ENCODE data around the gene UIMC1. TPM values are rescaled to one million over a fixed set of nuclear protein-coding genes. Genes with fewer than 3 reads are reported as not detected.

UIMC1 gene
- total and polyA plus RNA-seq, 2 of the 4 experiments (the other 2 are of a cell fraction), result 19.5 to 27.6 TPM

DNA sequence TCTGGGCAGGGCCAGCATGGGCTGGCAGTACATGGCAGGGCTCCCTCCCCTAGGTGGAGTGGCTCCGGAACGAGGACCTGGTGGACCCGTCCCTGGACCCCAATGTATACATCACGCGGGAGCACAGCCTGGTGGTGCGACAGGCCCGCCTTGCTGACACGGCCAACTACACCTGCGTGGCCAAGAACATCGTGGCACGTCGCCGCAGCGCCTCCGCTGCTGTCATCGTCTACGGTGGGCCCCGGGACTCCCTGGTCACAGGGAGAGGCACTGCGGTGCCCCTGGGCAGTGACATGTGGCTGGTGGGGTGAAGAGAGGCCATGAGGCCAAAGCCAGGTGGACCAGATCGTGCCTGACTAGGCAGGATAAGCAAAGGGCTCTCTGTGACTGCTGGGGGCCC is 137.8 kb downstream of the UIMC1 start:
- no peak for TF ChIP-seq MXI1 (IDR thresholded peaks at IDR 0.05; ENCODE audit: borderline replicate concordance, low read depth, low read length)
- TF ChIP-seq CEBPB (IDR thresholded peaks at IDR 0.05; ENCODE audit: low read depth, low read length), result no peak
- TF ChIP-seq RCOR1 (IDR thresholded peaks at IDR 0.05; ENCODE audit: insufficient replicate concordance, low read length), result no peak
- TF ChIP-seq NFE2L2 (IDR thresholded peaks at IDR 0.05; ENCODE audit: low read depth, low read length), result no peak
- intact Hi-C loops (cut with micrococcal nuclease) (no loop called here), dilution Hi-C loops (cut with HindIII; ENCODE audit: low sequenced_read_pairs, unreplicated experiment) (no loop called here), in situ Hi-C loops (cut with MboI; ENCODE audit: low sequenced_read_pairs) (no loop called here)
- no peak for ATAC-seq (ENCODE audit: low read depth)
- Histone ChIP-seq H3K27me3 (ENCODE audit: control insufficient read depth, insufficient read depth, low read length) (peaks cover 53% of the 10 kb centered on the region), H3K9ac (ENCODE audit: low read depth, low read length) (no peak overlapping the region), H3K4me3 (ENCODE audit: insufficient read depth, low read depth, low read length) (no peak overlapping the region), H4K91ac (ENCODE audit: insufficient read depth, low read depth, low read length) (no peak overlapping the region), H3K27ac (ENCODE audit: insufficient read depth, low read length) (no peak overlapping the region), H2AFZ (replicated peaks; ENCODE audit: low read length, poor library complexity) (no peak overlapping the region), H4K8ac (ENCODE audit: low read depth in 2 of 2, low read length in 2 of 2) (no peak overlapping the region), H4K20me1 (ENCODE audit: insufficient read depth, low read length) (no peaks in the 10 kb centered on the region), H2AK9ac (replicated peaks; ENCODE audit: low read depth, low read length, poor library complexity) (no peak overlapping the region), H3K4me2 (ENCODE audit: low read depth, low read length) (no peak overlapping the region), H2BK20ac (ENCODE audit: low read depth, low read length) (no peak overlapping the region), H4K5ac (ENCODE audit: low read depth, low read length) (no peak overlapping the region), H3K4me1 (ENCODE audit: control insufficient read depth, insufficient read depth, low read length) (no peaks in the 10 kb centered on the region), H3K14ac (replicated peaks; ENCODE audit: low read depth, low read length) (no peak overlapping the region), H2AK5ac (ENCODE audit: low read depth, low read length) (no peak overlapping the region), H2BK120ac (ENCODE audit: low read depth, low read length) (no peak overlapping the region), H3K36me3 (ENCODE audit: control insufficient read depth, insufficient read depth, low read length) (no peaks in the 10 kb centered on the region), H3K9me1 (ENCODE audit: insufficient read depth, low read length) (no peaks in the 10 kb centered on the region), H3K79me1 (ENCODE audit: low read depth in 1 of 2, low read length in 2 of 2) (no peaks in the 10 kb centered on the region), H3K4ac (ENCODE audit: low read depth, low read length) (no peak overlapping the region), H3K23ac (ENCODE audit: low read depth, low read length) (no peak overlapping the region), H2BK5ac (ENCODE audit: low read depth, low read length, poor library complexity, severe bottlenecking) (no peak overlapping the region), H3K56ac (ENCODE audit: extremely low read depth, insufficient read depth, low read length) (no peak overlapping the region), H3K9me3 (ENCODE audit: control insufficient read depth, insufficient read depth, low read length) (no peaks in the 10 kb centered on the region), H3K18ac (ENCODE audit: low read depth, low read length) (no peak overlapping the region), H2BK15ac (ENCODE audit: low read depth, low read length) (no peak overlapping the region)
- ChIA-PET POLR2A (ENCODE audit: unreplicated experiment) (no interaction called here), CTCF (no interaction called here)
- BruUV-seq (replicated peaks), result no TSS peak
- WGBS, 2 experiments (ENCODE audit: extremely low coverage in 2 of 2, insufficient read length in 1 of 2), result 79% methylated on average over 5 of the region's 20 CpGs; no CpG with 5 or more reads in 1 of the 2 experiments
- DNase-seq, result no peak

All from IMR-90 (cell line).